GM18508 (cell line): Measurements from ENCODE around the gene PCDHB13.

Source experiments
- ATAC-seq: cut with Tn5 transposase; IDR thresholded peaks from one replicate; pipeline ENCODE4 v1.9.1; 2021; ENCODE audit warnings: moderate number of reproducible peaks; ENCODE audit not compliant: insufficient read depth, unreplicated experiment

The PCDHB13 gene

GRCh38 chr5:141260458-141261237, 46.9 kb downstream of the PCDHB13 start:
- no peak for ATAC-seq

GRCh38 chr5:141261238-141261546, 47.5 kb downstream of the PCDHB13 start:
- no peak for ATAC-seq
